Pancreas (tissue), 10 donors: ENCODE measurements around the gene AMOTL1. TPM values are rescaled to one million over a fixed set of nuclear protein-coding genes. Genes with fewer than 3 reads are reported as not detected.
"Not testable (repeated sequence)": the region's sequence is repeated elsewhere in the genome, so short reads cannot be mapped to it uniquely, and the experiment has no call there.

ENCODE experiments used
- ATAC-seq, 4 donors: fragments of 200-7000 bp; cut with Tn5 transposase; one replicate each; pipeline versions ENCODE4 v1.8.0 to v1.9.1; 2020; ENCODE audit warnings: mild to moderate bottlenecking in 4 of 4, moderate library complexity in 4 of 4
- DNase-seq, 6 donors: peaks; one replicate each; pipeline ENCODE4 v3.0.0-alpha.2; 2020
- FAIRE-seq: peaks from 2 replicates; lab custom pipeline; 2012; peaks lifted over from hg19 to GRCh38; lab: Jason Lieb, UNC
- H3K27ac ChIP-seq, 4 donors: fragments of 200-600 bp; sonication (generic); 1 replicate in 3 of 4; 2 replicates in 1 of 4; pipeline versions ENCODE4 v1.5.0 to v1.8.0; 2020
- H3K27me3 ChIP-seq, 4 donors: fragments of 200-600 bp; one replicate each; pipeline ENCODE4 v1.8.0; 2021
- H3K36me3 ChIP-seq, 3 donors: fragments of 200-600 bp; sonication (generic) in 1 of 3; one replicate each; pipeline versions ENCODE4 v1.5.0 to v1.8.0; 2020 to 2021
- H3K4me1 ChIP-seq, 3 donors: fragments of 200-600 bp; one replicate each; pipeline ENCODE4 v1.8.0; 2021
- H3K4me3 ChIP-seq, 4 donors: fragments of 200-600 bp; sonication (generic) in 2 of 4; one replicate each; pipeline versions ENCODE4 v1.5.0 to v1.8.0; 2020 to 2021
- H3K9me3 ChIP-seq, 4 donors: fragments of 200-600 bp; one replicate each; pipeline ENCODE4 v1.8.0; 2021
- WGBS, 2 donors: extraction: QIAGEN DNeasy Blood & Tissue Kit; methylation state at CpG; one replicate each; pipeline ENCODE4 v1.1.7; 2013; 5-methylcytosine and 5-hydroxymethylcytosine counted together
- intact Hi-C, 3 donors: fragments of 100-400 bp; cut with DNase I; formaldehyde crosslinking; loops; one replicate each; pipeline versions ENCODE4 v1.11.1 to v1.14.2; 2022
- polyA plus RNA-seq, 2 donors: library from polyadenylated mRNA; stranded (reverse); fragments of 200-250 nt; gene quantifications; one replicate each; pipeline ENCODE4 v1.2.3, GENCODE V29; 2013
- total RNA-seq, 6 donors: library from RNA; stranded (reverse); fragmentation: NEBNext Ultra II Directional in 4 of 6; extraction: Animal tissue kit (Norgen Biotek cat#: 25700) in 4 of 6; gene quantifications; one replicate each; pipeline versions ENCODE4 v1.2.1 to v1.2.4, GENCODE V29; 2021 to 2023
- TF ChIP-seq, protein P1 (sequence below), 4 donors: fragments of 200-600 bp; sonication (generic) in 3 of 4; IDR thresholded peaks; one replicate each; pipeline versions ENCODE4 v1.5.0 to v1.8.0; 2021; ENCODE audit warnings: antibody characterized with exemption in 4 of 4
- donor health status: healthy with polysubstance abuse.
- donor health status: DM: no; HTN: no; CAD: no; lungs with moderate emphysema.
- donor health status: DM: no; HTN: no; CAD: no.
- donor health status: control.
- donor health status: control.
- donor health status: Bipolar disorder and iron deficiency.
- donor health status: DM: yes; HTN: yes; CAD: no.
- donor health status: DM: no; HTN: no; CAD: no.
- donor health status: DM: no; HTN: no; CAD: no.
- donor health status: DM: yes; HTN: yes; CAD: no.

Gene AMOTL1
- total and polyA plus RNA-seq, 8 donors, result 3.5 to 30.2 (median 18.4) TPM

DNA sequence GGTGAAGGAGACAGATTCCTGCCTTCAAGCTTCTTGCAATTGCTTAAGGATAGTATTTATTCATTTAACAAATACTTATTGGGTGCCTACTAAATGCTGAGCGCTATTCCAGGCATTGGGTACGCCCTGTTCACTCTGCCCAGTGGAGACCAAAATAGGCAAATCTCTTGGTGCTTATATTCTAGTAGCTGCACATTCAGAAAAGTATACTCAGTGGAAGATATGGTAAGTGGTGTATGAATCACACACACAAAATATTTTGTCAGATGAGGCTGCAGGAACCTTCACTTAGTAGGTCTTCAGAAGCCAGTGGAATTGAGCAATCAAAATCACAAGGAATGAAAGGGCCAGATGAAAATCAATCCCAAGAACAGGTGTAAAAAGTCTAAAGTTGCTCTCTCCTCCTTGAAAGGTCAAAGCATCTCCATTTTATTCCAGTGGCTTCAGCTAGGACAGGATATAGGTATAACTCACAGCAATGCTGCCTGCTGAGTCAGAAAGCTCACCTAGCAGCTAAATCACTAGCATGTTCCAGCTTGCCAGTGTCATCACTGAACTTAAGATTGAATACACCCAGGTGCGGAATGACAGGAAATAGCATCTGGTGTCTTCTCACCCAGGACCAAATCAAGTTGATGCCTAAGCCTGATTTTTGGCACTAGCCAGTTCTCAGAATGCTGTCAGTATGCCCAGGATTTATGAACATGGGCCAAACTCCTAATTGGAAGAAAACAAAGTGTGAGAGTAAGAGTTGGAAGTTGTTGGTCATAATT is 83.9 kb downstream of the AMOTL1 start:
- no peak for FAIRE-seq

DNA sequence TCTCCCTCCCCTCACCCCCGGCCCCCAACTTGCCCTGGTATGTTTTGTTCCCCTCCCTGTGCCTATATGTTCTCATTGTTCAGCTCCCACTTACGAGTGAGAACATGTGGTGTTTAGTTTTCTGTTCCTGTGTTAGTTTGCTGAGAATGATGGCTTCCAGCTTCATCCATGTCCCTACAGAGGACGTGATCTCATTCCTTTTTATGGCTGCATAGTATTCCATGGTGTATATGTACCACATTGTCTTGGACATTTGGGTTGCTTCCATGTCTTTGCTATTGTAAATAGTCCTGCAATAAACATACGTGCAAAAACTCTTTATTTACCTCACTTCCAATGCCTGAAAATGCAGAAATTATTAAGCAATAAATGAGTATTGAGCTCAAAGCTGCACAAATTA is 85.1 kb downstream of the AMOTL1 start:
- FAIRE-seq, H3K27me3 ChIP-seq, ATAC-seq, DNase-seq, H3K4me3 ChIP-seq, H3K9me3 ChIP-seq, H3K27ac ChIP-seq, intact Hi-C loops, H3K4me1 ChIP-seq: not testable (repeated sequence)
- peaks cover 4 to 33% (median 15%) of the 10 kb centered on the region in 3 donors for H3K36me3 ChIP-seq
- WGBS, 2 donors, result 95 to 100% methylated on average over 4 of the region's 4 CpGs

More for the DNA sequence above, 83.9 kb downstream of the AMOTL1 start:
- WGBS, 2 donors, result 92 to 98% methylated on average over 3 of the region's 3 CpGs
- no peaks in the 10 kb centered on the region for H3K9me3 ChIP-seq
- no peak for ATAC-seq
- DNase-seq, result no peak
- no peak overlapping the region for H3K27ac ChIP-seq
- H3K4me1 ChIP-seq, result no peaks in the 10 kb centered on the region
- peaks cover 4 to 33% (median 15%) of the 10 kb centered on the region in 3 donors for H3K36me3 ChIP-seq
- TF ChIP-seq, protein P1, sequence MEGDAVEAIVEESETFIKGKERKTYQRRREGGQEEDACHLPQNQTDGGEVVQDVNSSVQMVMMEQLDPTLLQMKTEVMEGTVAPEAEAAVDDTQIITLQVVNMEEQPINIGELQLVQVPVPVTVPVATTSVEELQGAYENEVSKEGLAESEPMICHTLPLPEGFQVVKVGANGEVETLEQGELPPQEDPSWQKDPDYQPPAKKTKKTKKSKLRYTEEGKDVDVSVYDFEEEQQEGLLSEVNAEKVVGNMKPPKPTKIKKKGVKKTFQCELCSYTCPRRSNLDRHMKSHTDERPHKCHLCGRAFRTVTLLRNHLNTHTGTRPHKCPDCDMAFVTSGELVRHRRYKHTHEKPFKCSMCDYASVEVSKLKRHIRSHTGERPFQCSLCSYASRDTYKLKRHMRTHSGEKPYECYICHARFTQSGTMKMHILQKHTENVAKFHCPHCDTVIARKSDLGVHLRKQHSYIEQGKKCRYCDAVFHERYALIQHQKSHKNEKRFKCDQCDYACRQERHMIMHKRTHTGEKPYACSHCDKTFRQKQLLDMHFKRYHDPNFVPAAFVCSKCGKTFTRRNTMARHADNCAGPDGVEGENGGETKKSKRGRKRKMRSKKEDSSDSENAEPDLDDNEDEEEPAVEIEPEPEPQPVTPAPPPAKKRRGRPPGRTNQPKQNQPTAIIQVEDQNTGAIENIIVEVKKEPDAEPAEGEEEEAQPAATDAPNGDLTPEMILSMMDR (IDR thresholded peaks at IDR 0.05), result no peak
- intact Hi-C loops, result no loop called here
- no peaks in the 10 kb centered on the region for H3K27me3 ChIP-seq
- no peak overlapping the region for H3K4me3 ChIP-seq

DNA sequence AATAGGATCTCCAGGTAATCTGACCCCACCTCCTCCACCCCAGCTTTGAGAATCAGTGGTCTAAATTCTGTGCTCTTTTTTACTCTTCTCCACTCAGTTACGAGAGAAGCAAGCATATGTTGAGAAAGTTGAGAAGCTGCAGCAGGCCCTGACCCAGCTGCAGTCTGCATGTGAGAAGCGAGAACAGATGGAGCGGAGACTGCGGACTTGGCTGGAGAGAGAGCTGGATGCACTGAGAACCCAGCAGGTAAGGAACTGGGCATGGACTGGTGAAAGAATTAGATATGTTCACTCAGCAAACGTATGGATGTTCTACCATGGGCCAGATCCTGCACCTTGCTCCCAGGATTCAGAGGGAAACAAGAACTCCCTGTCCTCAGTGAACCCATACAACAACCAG is 85.7 kb downstream of the AMOTL1 start:
- WGBS, 2 donors, result 92 to 98% methylated on average over 5 of the region's 5 CpGs
- FAIRE-seq, result no peak
- Histone ChIP-seq H3K27me3 (no peaks in the 10 kb centered on the region), H3K4me1 (no peaks in the 10 kb centered on the region), H3K9me3 (no peaks in the 10 kb centered on the region), H3K27ac (no peak overlapping the region), H3K4me3 (no peak overlapping the region), H3K36me3 (peaks cover 4 to 33% (median 15%) of the 10 kb centered on the region in 3 donors)
- no peak for DNase-seq
- ATAC-seq, result no peak
- intact Hi-C loops, result no loop called here
- TF ChIP-seq, protein P1 (IDR thresholded peaks at IDR 0.05), result no peak

DNA sequence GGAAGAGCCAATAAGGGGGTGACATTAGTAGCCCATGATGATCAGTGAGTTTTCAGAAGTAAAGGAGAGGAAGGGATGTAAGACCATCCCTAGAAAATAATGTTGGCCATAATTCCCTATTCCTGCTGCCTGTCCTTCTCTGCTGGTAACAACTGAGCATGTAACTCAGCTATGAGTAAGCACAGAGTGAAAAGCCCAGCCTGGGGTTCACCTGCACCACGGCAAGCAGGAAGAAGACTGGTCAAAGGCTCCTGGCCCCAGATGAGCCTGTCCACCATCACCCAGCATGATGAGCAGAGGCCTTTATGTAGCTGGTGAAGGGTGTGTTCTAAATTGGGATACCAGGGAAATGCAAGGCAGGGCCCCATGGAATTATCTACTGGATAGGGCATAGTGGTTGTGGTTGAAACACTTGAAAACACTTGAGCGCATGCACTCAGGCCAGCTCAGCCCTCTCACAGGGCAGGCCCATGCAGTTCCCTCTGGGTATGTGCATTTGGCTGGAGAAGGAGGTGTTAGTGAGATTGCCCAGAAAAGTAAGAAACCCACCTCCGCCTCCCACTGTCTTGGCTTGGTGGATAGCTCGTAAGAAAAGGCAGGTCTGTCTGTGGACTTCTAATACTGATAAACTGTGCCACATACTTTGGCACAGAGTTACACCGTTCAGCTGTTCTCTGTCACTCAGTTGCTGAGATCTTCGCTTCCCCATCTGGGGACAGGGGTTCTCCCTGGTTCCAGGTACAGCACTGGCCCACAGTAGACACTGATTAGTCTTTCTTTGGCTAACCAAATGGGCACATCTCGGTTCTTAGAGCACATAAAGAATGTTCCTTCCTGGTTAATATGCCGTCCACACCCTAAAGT is 86.8 kb downstream of the AMOTL1 start:
- ATAC-seq (no peak), DNase-seq (no peak), FAIRE-seq (no peak)
- TF ChIP-seq, protein P1 (IDR thresholded peaks at IDR 0.05), result no peak
- Histone ChIP-seq H3K9me3 (no peaks in the 10 kb centered on the region), H3K27ac (no peak overlapping the region), H3K27me3 (no peaks in the 10 kb centered on the region), H3K36me3 (peaks cover 4 to 38% (median 15%) of the 10 kb centered on the region in 3 donors), H3K4me1 (no peaks in the 10 kb centered on the region), H3K4me3 (no peak overlapping the region)
- intact Hi-C loops, result no loop called here
- 93 to 94% methylated on average over 8 of the region's 8 CpGs for WGBS, 2 donors

DNA sequence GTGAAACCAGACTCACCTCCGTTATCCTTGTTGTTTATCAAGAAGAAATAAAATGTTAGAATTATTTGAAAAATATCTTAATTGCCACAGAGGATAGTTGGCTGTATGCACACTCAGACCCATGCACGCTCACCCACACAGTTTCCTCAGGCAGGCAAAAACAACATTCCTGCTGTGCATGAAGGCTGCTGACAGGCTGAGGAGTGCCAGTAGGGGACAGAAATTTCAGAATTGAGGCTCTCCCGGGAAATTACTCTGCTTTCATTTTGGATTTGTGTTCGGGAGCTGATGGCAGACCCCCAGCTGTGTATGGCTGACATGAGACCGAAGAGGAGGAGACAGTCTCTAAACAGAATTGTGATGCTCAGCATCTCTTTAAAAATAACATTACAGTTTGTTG is 87.5 kb downstream of the AMOTL1 start:
- Histone ChIP-seq H3K9me3 (no peaks in the 10 kb centered on the region), H3K27me3 (no peaks in the 10 kb centered on the region), H3K4me1 (no peaks in the 10 kb centered on the region), H3K27ac (no peak overlapping the region), H3K4me3 (no peak overlapping the region), H3K36me3 (peaks cover 4 to 38% (median 18%) of the 10 kb centered on the region in 3 donors)
- intact Hi-C loops, result no loop called here
- DNase-seq (no peak), FAIRE-seq (no peak), ATAC-seq (no peak)
- TF ChIP-seq, protein P1 (IDR thresholded peaks at IDR 0.05), result no peak
- 89 to 96% methylated on average over 5 of the region's 5 CpGs for WGBS, 2 donors
